ENCODE data around the gene SCFD2.

SCFD2 gene

GRCh38 chr4:53194727-53195126 is 171.1 kb downstream of the SCFD2 start:
- no peak for TF ChIP-seq CTCF (conservative IDR thresholded peaks at IDR 0.05; ENCODE audit: low read depth, low read length)
- no peak for DNase-seq (ENCODE audit: low read depth)

DNA sequence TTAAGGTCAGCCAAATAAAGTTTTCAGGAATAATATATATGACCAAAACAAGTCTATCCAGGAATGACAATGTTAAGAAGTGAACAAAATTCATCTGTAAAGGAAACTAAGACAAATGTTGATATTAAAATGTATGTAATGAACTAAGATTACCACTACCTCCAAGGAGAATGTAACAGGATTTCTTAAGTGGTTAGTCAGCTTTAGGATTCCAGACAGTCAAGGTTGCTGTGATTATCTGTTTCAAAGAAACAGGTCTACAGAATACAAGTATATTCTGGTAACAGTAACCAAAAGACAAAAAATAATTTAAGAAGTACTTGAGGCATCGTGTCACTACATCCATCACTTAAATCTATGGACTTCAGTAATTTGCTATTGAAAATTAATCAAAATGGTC is 172.8 kb downstream of the SCFD2 start:
- DNase-seq (ENCODE audit: low read depth) = no peak
- no peak for TF ChIP-seq CTCF (conservative IDR thresholded peaks at IDR 0.05; ENCODE audit: low read depth, low read length)
- H3K4me3 ChIP-seq (ENCODE audit: low read length) = no peak overlapping the region

More at GRCh38 chr4:53194727-53195126, 171.1 kb downstream of the SCFD2 start:
- H3K4me3 ChIP-seq (ENCODE audit: low read length) = no peak overlapping the region

GRCh38 chr4:53192496-53192895 is 173.4 kb downstream of the SCFD2 start:
- no peak for DNase-seq (ENCODE audit: low read depth)
- no peak overlapping the region for H3K4me3 ChIP-seq (ENCODE audit: low read length)
- TF ChIP-seq CTCF (conservative IDR thresholded peaks at IDR 0.05; ENCODE audit: low read depth, low read length) = no peak

DNA sequence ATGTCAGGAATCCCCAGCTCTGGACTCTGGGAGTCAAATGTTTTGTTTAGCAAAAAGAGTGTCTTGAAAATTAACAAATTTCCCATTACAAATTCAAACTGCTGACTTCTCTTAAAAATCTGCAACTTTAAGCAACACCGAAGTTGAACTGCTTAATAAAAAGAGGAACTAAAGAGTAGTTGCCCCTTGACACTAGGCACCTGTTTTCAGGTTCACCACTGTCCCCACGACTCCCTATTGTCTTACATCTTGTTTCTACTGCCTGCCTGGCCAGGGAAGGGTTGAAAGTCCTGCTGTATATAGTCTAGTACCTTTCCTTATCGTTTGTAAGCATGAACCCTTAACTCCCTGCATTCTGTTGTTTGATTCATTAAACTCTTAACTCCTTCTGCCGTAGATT is 173.9 kb downstream of the SCFD2 start:
- TF ChIP-seq CTCF (conservative IDR thresholded peaks at IDR 0.05; ENCODE audit: low read depth, low read length) = no peak
- H3K4me3 ChIP-seq (ENCODE audit: low read length) = no peak overlapping the region
- no peak for DNase-seq (ENCODE audit: low read depth)

- no peak overlapping the region for H3K4me3 ChIP-seq (ENCODE audit: low read length)
- DNase-seq (ENCODE audit: low read depth) = peak; percentile 80
- TF ChIP-seq CTCF (conservative IDR thresholded peaks at IDR 0.05; ENCODE audit: low read depth, low read length) = no peak
Observed at GRCh38 chr4:53189011-53189410, 176.8 kb downstream of the SCFD2 start.

DNA sequence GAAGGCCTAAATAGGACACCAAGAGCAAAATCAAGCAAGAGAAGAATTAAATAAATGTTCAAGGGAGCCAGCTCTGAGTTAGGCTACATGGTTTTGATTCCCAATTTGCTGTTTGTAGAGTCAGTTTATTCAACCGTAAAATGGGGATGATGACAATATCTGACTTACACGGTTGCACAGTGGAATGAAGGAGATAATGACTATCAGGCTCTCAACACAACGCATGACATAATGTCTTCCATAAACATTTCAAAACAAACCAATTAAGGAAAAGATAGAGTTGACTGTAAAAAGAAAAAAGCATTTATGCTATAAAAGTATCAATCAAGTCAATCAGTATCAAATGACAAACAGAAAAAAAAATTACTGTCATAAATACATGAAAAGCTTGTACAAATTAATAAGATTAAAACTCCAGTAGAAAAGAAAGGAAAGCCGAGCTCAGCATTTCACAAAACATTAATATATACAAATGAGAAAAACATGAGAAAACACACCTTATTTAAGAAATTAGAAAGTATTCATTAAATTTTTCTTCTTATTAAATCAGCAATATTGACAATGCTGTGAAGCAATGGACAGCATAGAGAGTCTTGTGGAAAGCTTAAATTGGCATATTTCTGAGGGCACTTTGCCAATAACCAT is 179.0 kb downstream of the SCFD2 start:
- no peak for TF ChIP-seq CTCF (conservative IDR thresholded peaks at IDR 0.05; ENCODE audit: low read depth, low read length)
- no peak for DNase-seq (ENCODE audit: low read depth)
- H3K4me3 ChIP-seq (ENCODE audit: low read length) = no peak overlapping the region

DNA sequence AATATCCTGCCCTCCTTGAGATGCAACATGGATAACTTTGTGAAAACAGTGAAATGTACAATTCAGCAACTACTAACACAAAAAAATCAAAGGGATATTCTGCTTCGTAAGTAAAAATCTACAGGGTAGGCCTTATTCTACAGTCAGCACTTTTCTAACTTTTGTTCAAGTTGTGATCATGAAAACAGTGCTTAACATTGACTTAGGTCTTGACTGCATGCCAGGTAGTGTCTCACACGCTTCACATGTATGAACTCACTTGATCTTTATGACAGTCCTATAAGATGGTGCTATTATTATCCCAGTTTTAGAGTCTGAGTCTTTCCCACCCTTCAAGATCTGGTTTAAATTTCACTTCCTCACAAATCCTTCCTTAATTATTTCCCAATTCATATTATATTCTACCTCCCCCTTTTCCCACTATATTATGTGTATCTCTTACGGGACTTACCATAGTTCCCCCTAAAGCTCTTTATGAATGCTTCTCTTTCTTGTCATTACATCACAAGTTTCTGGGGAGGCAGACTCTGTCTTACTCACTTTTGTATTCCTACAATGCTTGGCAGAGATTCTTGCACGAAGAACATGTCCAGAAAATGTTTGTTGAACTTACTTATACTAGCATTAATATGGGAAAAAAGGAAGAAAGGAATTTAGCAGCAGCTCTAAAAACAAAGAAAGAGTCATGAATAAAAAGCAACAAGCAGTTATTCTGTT is 179.8 kb downstream of the SCFD2 start:
- no peak for TF ChIP-seq CTCF (conservative IDR thresholded peaks at IDR 0.05; ENCODE audit: low read depth, low read length)
- H3K4me3 ChIP-seq (ENCODE audit: low read length) = no peak overlapping the region
- DNase-seq (ENCODE audit: low read depth) = peak; percentile 60

All from retinal pigment epithelial cell (primary cell).